ENCODE data around the gene CAMKV. TPM values are rescaled to one million over a fixed set of nuclear protein-coding genes. Genes with fewer than 3 reads are reported as not detected.

CAMKV gene
- total RNA-seq, 3 donors from 2014 or later (not counting 1 experiment from before 2014, with no cell fraction given), result not detected

DNA sequence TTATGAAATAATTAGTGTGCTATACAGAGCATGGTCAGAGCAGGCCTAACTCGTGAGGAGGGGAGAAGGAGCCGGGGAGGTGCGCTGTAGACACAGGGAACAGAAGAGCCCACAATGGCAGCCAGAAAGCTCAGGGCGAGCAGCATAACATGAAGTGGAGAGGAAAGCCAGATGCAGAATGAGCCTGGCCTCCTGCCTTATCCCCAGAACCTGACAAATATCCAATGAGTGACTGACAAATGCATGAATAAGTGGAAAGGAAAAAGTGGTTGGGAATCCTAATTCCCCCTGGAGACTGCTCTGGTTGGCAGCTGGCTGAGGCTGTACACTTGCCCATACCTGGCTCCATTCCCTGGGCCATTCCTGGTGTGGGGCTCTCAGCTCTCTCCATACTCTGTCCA is 43.2 kb upstream of the CAMKV start:
- H3K4me1 Mint-ChIP-seq, result peaks cover 0 to 9% of the 10 kb centered on the region in 2 donors
- H3K9me3 Mint-ChIP-seq, result no peaks in the 10 kb centered on the region
- H3K36me3 Mint-ChIP-seq, result no peaks in the 10 kb centered on the region

DNA sequence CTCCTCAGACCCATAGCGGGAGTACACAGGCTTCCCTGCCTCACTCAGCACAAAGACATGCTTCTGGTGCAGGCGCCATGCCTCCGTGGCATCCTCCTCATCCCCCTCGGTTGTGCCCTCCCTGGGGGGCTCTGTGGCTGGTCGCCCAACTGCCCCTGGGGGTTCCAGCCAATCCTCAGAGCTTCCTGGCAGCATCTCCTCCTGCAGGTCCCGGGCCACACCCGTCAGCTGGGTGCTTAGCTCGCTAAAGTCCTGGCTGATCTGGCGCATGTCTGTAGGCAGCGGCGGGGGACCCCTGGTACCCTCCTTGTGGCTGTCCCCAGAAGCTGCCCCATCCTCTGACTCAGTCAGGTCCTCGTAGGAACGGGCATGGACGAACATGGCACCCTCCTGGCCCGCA is 41.9 kb upstream of the CAMKV start:
- Histone ChIP-seq H3K27ac (ENCODE audit: low read length) (no peak overlapping the region), H3K36me3 (ENCODE audit: control insufficient read depth, insufficient read depth, low read length) (peaks cover 16% of the 10 kb centered on the region), H3K4me3 (ENCODE audit: low read length) (no peak overlapping the region), H3K27me3 (ENCODE audit: control insufficient read depth, insufficient read depth, low read length) (no peaks in the 10 kb centered on the region), H3K4me1 (ENCODE audit: control insufficient read depth, insufficient read depth, low read length) (peaks cover 2% of the 10 kb centered on the region), H3K9me3 (ENCODE audit: control insufficient read depth, insufficient read depth, low read length) (no peaks in the 10 kb centered on the region)
- Mint-ChIP-seq H3K27me3 (ENCODE audit: low read depth in 2 of 2) (no peaks in the 10 kb centered on the region), H3K4me3 (no peak overlapping the region), H3K27ac (no peak overlapping the region), H3K9me3 (no peaks in the 10 kb centered on the region), H3K36me3 (no peaks in the 10 kb centered on the region), H3K4me1 (peaks cover 0 to 11% of the 10 kb centered on the region in 2 donors)
- intact Hi-C loops (cut with micrococcal nuclease), result no loop called here
- ATAC-seq, result no peak
- no peak for DNase-seq
- 93% methylated on average over 15 of the region's 15 CpGs for WGBS (ENCODE audit: insufficient coverage)
- no peak for TF ChIP-seq CTCF (IDR thresholded peaks at IDR 0.05)

More for the DNA sequence above, 43.2 kb upstream of the CAMKV start:
- H3K4me3 Mint-ChIP-seq, result no peak overlapping the region
- no peak overlapping the region for H3K27ac Mint-ChIP-seq
- H3K27me3 ChIP-seq (ENCODE audit: control insufficient read depth, insufficient read depth, low read length), result no peaks in the 10 kb centered on the region
- H3K4me3 ChIP-seq (ENCODE audit: low read length), result no peak overlapping the region
- no peak overlapping the region for H3K27ac ChIP-seq (ENCODE audit: low read length)
- intact Hi-C loops (cut with micrococcal nuclease), result no loop called here
- H3K9me3 ChIP-seq (ENCODE audit: control insufficient read depth, insufficient read depth, low read length), result no peaks in the 10 kb centered on the region
- H3K36me3 ChIP-seq (ENCODE audit: control insufficient read depth, insufficient read depth, low read length), result peaks cover 16% of the 10 kb centered on the region
- ATAC-seq (no peak), DNase-seq (no peak)
- peaks cover 2% of the 10 kb centered on the region for H3K4me1 ChIP-seq (ENCODE audit: control insufficient read depth, insufficient read depth, low read length)
- TF ChIP-seq CTCF (IDR thresholded peaks at IDR 0.05), result no peak
- H3K27me3 Mint-ChIP-seq (ENCODE audit: low read depth in 2 of 2), result no peaks in the 10 kb centered on the region
- WGBS (ENCODE audit: insufficient coverage), result 94% methylated on average over 4 of the region's 4 CpGs

- H3K36me3 ChIP-seq (ENCODE audit: control insufficient read depth, insufficient read depth, low read length), result peaks cover 16% of the 10 kb centered on the region
- ATAC-seq (no peak), DNase-seq (no peak)
- no peaks in the 10 kb centered on the region for H3K27me3 ChIP-seq (ENCODE audit: control insufficient read depth, insufficient read depth, low read length)
- no peak overlapping the region for H3K4me3 ChIP-seq (ENCODE audit: low read length)
- intact Hi-C loops (cut with micrococcal nuclease), result no loop called here
- H3K27ac ChIP-seq (ENCODE audit: low read length), result no peak overlapping the region
- no peaks in the 10 kb centered on the region for H3K27me3 Mint-ChIP-seq (ENCODE audit: low read depth in 2 of 2)
- no peaks in the 10 kb centered on the region for H3K36me3 Mint-ChIP-seq
- peaks cover 7% of the 10 kb centered on the region for H3K4me1 ChIP-seq (ENCODE audit: control insufficient read depth, insufficient read depth, low read length)
- H3K4me1 Mint-ChIP-seq, result peaks cover under 1 to 11% of the 10 kb centered on the region in 2 donors
- TF ChIP-seq CTCF (IDR thresholded peaks at IDR 0.05), result no peak
- H3K4me3 Mint-ChIP-seq, result no peak overlapping the region
- WGBS (ENCODE audit: insufficient coverage), result 100% methylated on average over 2 of the region's 2 CpGs
- no peaks in the 10 kb centered on the region for H3K9me3 ChIP-seq (ENCODE audit: control insufficient read depth, insufficient read depth, low read length)
- H3K9me3 Mint-ChIP-seq, result no peaks in the 10 kb centered on the region
- H3K27ac Mint-ChIP-seq, result no peak overlapping the region
These were observed 41.4 kb upstream of the CAMKV start for GRCh38 chr3:49911124-49911420.

DNA sequence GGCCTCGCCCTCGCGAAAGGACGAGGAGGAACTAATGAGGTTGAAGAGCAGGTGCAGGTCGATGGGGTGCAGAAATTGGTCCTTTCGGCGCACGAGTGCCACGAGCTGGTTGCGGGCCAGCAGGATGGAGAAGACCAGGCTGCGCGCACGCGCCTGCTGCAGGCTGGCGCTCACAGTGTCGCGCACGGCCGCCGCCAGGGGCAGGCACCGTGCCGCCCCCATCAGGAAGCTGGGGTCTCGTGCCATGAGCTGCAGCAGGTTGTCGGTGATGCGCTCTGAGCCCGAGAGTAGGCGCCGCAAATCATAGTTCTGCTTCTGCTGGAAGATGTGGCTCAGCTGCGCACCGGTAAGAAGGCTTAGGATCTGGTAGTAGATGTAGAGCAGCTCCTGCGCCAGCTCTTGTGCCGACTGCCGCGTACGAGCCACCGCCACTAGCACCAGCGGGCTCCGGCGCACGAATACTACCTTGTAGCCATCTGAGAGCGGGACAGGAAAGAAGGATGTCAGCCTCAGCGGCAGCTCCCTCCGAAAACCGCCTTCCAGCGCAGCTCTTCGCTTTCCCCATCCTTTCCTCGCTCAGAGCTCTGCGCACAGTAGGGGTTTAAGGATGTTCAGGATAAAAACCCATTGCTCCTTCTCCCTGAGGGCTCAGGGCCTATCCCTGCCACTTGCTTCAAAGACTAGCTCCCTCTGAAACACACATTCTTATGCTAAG is 40.9 kb upstream of the CAMKV start:
- WGBS (ENCODE audit: insufficient coverage), result 95% methylated on average over 48 of the region's 48 CpGs
- Histone ChIP-seq H3K4me3 (ENCODE audit: low read length) (no peak overlapping the region), H3K27me3 (ENCODE audit: control insufficient read depth, insufficient read depth, low read length) (no peaks in the 10 kb centered on the region), H3K27ac (ENCODE audit: low read length) (no peak overlapping the region), H3K4me1 (ENCODE audit: control insufficient read depth, insufficient read depth, low read length) (peaks cover 12% of the 10 kb centered on the region), H3K9me3 (ENCODE audit: control insufficient read depth, insufficient read depth, low read length) (no peaks in the 10 kb centered on the region), H3K36me3 (ENCODE audit: control insufficient read depth, insufficient read depth, low read length) (peaks cover 16% of the 10 kb centered on the region)
- no peak for TF ChIP-seq CTCF (IDR thresholded peaks at IDR 0.05)
- intact Hi-C loops (cut with micrococcal nuclease), result no loop called here
- Mint-ChIP-seq H3K4me3 (no peak overlapping the region), H3K36me3 (no peaks in the 10 kb centered on the region), H3K9me3 (no peaks in the 10 kb centered on the region), H3K4me1 (peaks cover 5 to 16% of the 10 kb centered on the region in 2 donors), H3K27me3 (ENCODE audit: low read depth in 2 of 2) (no peaks in the 10 kb centered on the region), H3K27ac (no peak overlapping the region)
- ATAC-seq, result no peak
- DNase-seq, result no peak

All from natural killer cell (primary cell).